Neural cell (in vitro differentiated cells): ENCODE measurements around the gene VIM. TPM values are rescaled to one million over a fixed set of nuclear protein-coding genes. Genes with fewer than 3 reads are reported as not detected.

ENCODE experiments used
- H2AFZ ChIP-seq: fragments of 200-600, 300-800 bp; sonication (generic), shearing (Covaris generic); 2 replicates; pipeline ENCODE4 v1.6.0; 2014; ENCODE audit warnings: low read depth, mild to moderate bottlenecking, antibody characterized with exemption, low read length, moderate library complexity
- H3F3A ChIP-seq: fragments of 200-600 bp; shearing (Covaris generic); 2 replicates; pipeline ENCODE4 v1.6.1; 2016; ENCODE audit warnings: mild to moderate bottlenecking, moderate library complexity, mixed read lengths, antibody characterized with exemption, low read length; ENCODE audit not compliant: insufficient read depth, poor library complexity, severe bottlenecking
- H3K27ac ChIP-seq: fragments of 200-600, 300-800 bp; sonication (generic), shearing (Covaris generic); 2 replicates; pipeline ENCODE4 v1.5.1; 2014; ENCODE audit warnings: mild to moderate bottlenecking, low read length, moderate library complexity
- H3K27me3 ChIP-seq: fragments of 300-800, 200-600 bp; sonication (generic), shearing (Covaris generic); 2 replicates; pipeline ENCODE4 v1.6.0; 2014; ENCODE audit warnings: mild to moderate bottlenecking, low read depth, low read length, moderate library complexity; ENCODE audit not compliant: insufficient read depth
- H3K36me3 ChIP-seq: fragments of 300-800, 200-600 bp; sonication (generic), shearing (Covaris generic); 2 replicates; pipeline ENCODE4 v1.5.1; 2014; ENCODE audit warnings: mild to moderate bottlenecking, antibody characterized with exemption, low read length, moderate library complexity; ENCODE audit not compliant: insufficient read depth
- H3K4me2 ChIP-seq: fragments of 300-800, 200-600 bp; sonication (generic), shearing (Covaris generic); 2 replicates; pipeline ENCODE4 v1.6.0; 2014; ENCODE audit warnings: mild to moderate bottlenecking, low read length
- H3K4me3 ChIP-seq: fragments of 300-800, 200-600 bp; sonication (generic), shearing (Covaris generic); 2 replicates; pipeline ENCODE4 v1.5.1; 2014; ENCODE audit warnings: mild to moderate bottlenecking, low read length, moderate library complexity
- H3K79me2 ChIP-seq: fragments of 200-600 bp; shearing (Covaris generic); replicated peaks from 2 replicates; pipeline ENCODE4 v1.6.0; 2014; ENCODE audit warnings: mild to moderate bottlenecking, low read length, moderate library complexity; ENCODE audit not compliant: insufficient read depth
- H3K9ac ChIP-seq: fragments of 300-800, 200-600 bp; sonication (generic), shearing (Covaris generic); 2 replicates; pipeline ENCODE4 v1.6.1; 2016; ENCODE audit warnings: mild to moderate bottlenecking, low read length, mixed read lengths
- H3K9me2 ChIP-seq: fragments of 200-600 bp; shearing (Covaris generic); 2 replicates; pipeline ENCODE4 v1.6.1; 2016; ENCODE audit warnings: mild to moderate bottlenecking, low read length, mixed read lengths; ENCODE audit not compliant: insufficient read depth
- H3K9me3 ChIP-seq: fragments of 200-600, 300-800 bp; sonication (generic), shearing (Covaris generic); 2 replicates; pipeline ENCODE4 v1.6.1; 2016; ENCODE audit warnings: mild to moderate bottlenecking, mixed run types, low read length, moderate library complexity, mixed read lengths
- H4K20me1 ChIP-seq: fragments of 200-600 bp; shearing (Covaris generic); 2 replicates; pipeline ENCODE4 v1.6.1; 2016; ENCODE audit warnings: mild to moderate bottlenecking, mixed run types; ENCODE audit not compliant: insufficient read depth
- CTCF ChIP-seq: fragments of 450-650 bp; IDR thresholded peaks from 2 replicates; pipeline ENCODE4 v1.5.1; 2014; ENCODE audit warnings: antibody characterized with exemption, mild to moderate bottlenecking, moderate library complexity; ENCODE audit not compliant: poor library complexity, severe bottlenecking
- EP300 ChIP-seq: fragments of 450-650 bp; conservative IDR thresholded peaks from 2 replicates; pipeline ENCODE4 v1.6.1; 2014; ENCODE audit warnings: antibody characterized with exemption, mild to moderate bottlenecking, moderate library complexity; ENCODE audit not compliant: poor library complexity, severe bottlenecking
- EZH2 ChIP-seq: fragments of 200-600, 300-800 bp; shearing (Covaris generic), sonication (generic); IDR thresholded peaks from 2 replicates; pipeline ENCODE4 v1.6.1; 2014; ENCODE audit warnings: antibody characterized with exemption, low read length, borderline replicate concordance, mild to moderate bottlenecking; ENCODE audit not compliant: insufficient read depth, poor library complexity, severe bottlenecking
- MXI1 ChIP-seq: fragments of 450-650 bp; conservative IDR thresholded peaks from 2 replicates; pipeline ENCODE4 v1.6.1; 2014; ENCODE audit warnings: antibody characterized with exemption, mild to moderate bottlenecking; ENCODE audit not compliant: poor library complexity, severe bottlenecking
- POLR2AphosphoS5 ChIP-seq: IDR thresholded peaks from 2 replicates; pipeline ENCODE4 v1.6.1; 2012
- RAD21 ChIP-seq: fragments of 450-650 bp; conservative IDR thresholded peaks from 2 replicates; pipeline ENCODE4 v1.6.1; 2014; ENCODE audit warnings: antibody characterized with exemption, mild to moderate bottlenecking, moderate library complexity
- REST ChIP-seq: IDR thresholded peaks from 2 replicates; pipeline ENCODE4 v1.6.1; 2012; ENCODE audit warnings: borderline replicate concordance
- TAF1 ChIP-seq: IDR thresholded peaks from 2 replicates; pipeline ENCODE4 v1.6.1; 2012; ENCODE audit warnings: low read depth
- polyA plus RNA-seq: library from polyadenylated mRNA; depleted of rRNA; stranded (reverse); fragments of >200 nt; gene quantifications from 2 replicates; pipeline ENCODE4 v1.2.3, GENCODE V29; 2014

Gene VIM
- polyA plus RNA-seq, 1 donor from 2014 or later: 170 TPM

GRCh38 chr10:17278607-17279240 lies 50.7 kb downstream of the VIM start:
- H3K79me2 ChIP-seq: no peaks in the 10 kb centered on the region
- H3K9me3 ChIP-seq: peaks cover 8% of the 10 kb centered on the region
- H3K9ac ChIP-seq: no peak overlapping the region
- H3K27me3 ChIP-seq: no peaks in the 10 kb centered on the region
- H3K27ac ChIP-seq: no peak overlapping the region
- no peaks in the 10 kb centered on the region for H3F3A ChIP-seq
- no peak overlapping the region for H3K4me2 ChIP-seq
- no peak overlapping the region for H2AFZ ChIP-seq
- TF ChIP-seq REST (no peak), MXI1 (no peak), TAF1 (no peak), EP300 (no peak), RAD21 (no peak), POLR2AphosphoS5 (no peak), EZH2 (no peak), CTCF (no peak)
- H3K36me3 ChIP-seq: no peaks in the 10 kb centered on the region
- H3K4me3 ChIP-seq: no peak overlapping the region
- H3K9me2 ChIP-seq: no peaks in the 10 kb centered on the region
- H4K20me1 ChIP-seq: no peaks in the 10 kb centered on the region

- Histone ChIP-seq H3K9me3 (peaks cover 8% of the 10 kb centered on the region), H3F3A (no peaks in the 10 kb centered on the region), H3K9me2 (no peaks in the 10 kb centered on the region), H3K79me2 (no peaks in the 10 kb centered on the region), H2AFZ (no peak overlapping the region), H3K27me3 (no peaks in the 10 kb centered on the region), H4K20me1 (no peaks in the 10 kb centered on the region), H3K27ac (no peak overlapping the region), H3K4me3 (no peak overlapping the region), H3K4me2 (no peak overlapping the region), H3K9ac (no peak overlapping the region), H3K36me3 (no peaks in the 10 kb centered on the region)
- no peak for TF ChIP-seq REST
Measured at GRCh38 chr10:17282311-17282710, 54.3 kb downstream of the VIM start.
